NT2/D1 (cell line): ENCODE measurements around the gene KRTCAP3.

ENCODE experiments used
- YY1 ChIP-seq: IDR thresholded peaks from 2 replicates; pipeline ENCODE4 v1.6.1; 2011; ENCODE audit not compliant: insufficient read length, insufficient read depth
- ZNF274 ChIP-seq: IDR thresholded peaks from 2 replicates; pipeline ENCODE4 v1.6.1; 2011; ENCODE audit warnings: mild to moderate bottlenecking, low read depth, low read length

DNA sequence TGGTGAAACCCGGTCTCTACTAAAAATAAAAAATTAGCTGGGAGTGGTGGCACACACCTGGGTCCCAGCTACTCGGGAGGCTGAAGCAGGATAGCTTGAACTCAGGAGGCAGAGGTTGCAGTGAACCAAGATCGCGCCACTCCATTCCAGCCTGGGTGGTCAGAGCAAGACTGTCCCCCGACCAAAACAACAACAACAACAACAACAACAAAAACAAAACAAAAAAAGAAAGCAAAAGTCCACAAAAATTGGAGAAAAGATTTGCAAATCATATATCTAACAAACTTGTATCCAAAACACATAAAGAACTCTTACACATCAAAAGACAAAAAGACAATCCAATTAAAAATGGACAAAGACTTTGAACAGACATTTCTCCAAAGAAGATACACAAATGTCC lies 43.2 kb upstream of the KRTCAP3 start:
- TF ChIP-seq YY1 (no peak), ZNF274 (no peak)
